ENCODE data around the gene SPOPL.
A peak's percentile ranks its signal among the peaks of the same experiment; 100 is the strongest.

SPOPL gene

GRCh38 chr2:138607746-138608145 lies 106.2 kb downstream of the SPOPL start:
- TF ChIP-seq CTCF (IDR thresholded peaks at IDR 0.05; ENCODE audit: low read depth, low read length) = no peak
- H3K4me3 ChIP-seq (ENCODE audit: low read depth, low read length) = no peak overlapping the region
- no peak for DNase-seq (ENCODE audit: low read depth, low spot score)
- in situ Hi-C loops (cut with HindIII; ENCODE audit: low sequenced_read_pairs) = no loop called here

- H3K4me3 ChIP-seq (ENCODE audit: low read depth, low read length) = no peak overlapping the region
- no peak for TF ChIP-seq CTCF (IDR thresholded peaks at IDR 0.05; ENCODE audit: low read depth, low read length)
- no peak for DNase-seq (ENCODE audit: low read depth, low spot score)
- in situ Hi-C loops (cut with HindIII; ENCODE audit: low sequenced_read_pairs) = no loop called here
Observed at GRCh38 chr2:138609446-138609845, 107.9 kb downstream of the SPOPL start.

GRCh38 chr2:138610201-138610953 lies 108.8 kb downstream of the SPOPL start:
- no peak for DNase-seq (ENCODE audit: low read depth, low spot score)
- in situ Hi-C loops (cut with HindIII; ENCODE audit: low sequenced_read_pairs) = no loop called here
- TF ChIP-seq CTCF (IDR thresholded peaks at IDR 0.05; ENCODE audit: low read depth, low read length) = no peak
- no peak overlapping the region for H3K4me3 ChIP-seq (ENCODE audit: low read depth, low read length)

- no peak for TF ChIP-seq CTCF (IDR thresholded peaks at IDR 0.05; ENCODE audit: low read depth, low read length)
- peak; percentile 46 for DNase-seq (ENCODE audit: low read depth, low spot score)
- H3K4me3 ChIP-seq (ENCODE audit: low read depth, low read length) = no peak overlapping the region
- in situ Hi-C loops (cut with HindIII; ENCODE audit: low sequenced_read_pairs) = no loop called here
Observed at GRCh38 chr2:138615257-138615656, 113.7 kb downstream of the SPOPL start.

- no peak overlapping the region for H3K4me3 ChIP-seq (ENCODE audit: low read depth, low read length)
- in situ Hi-C loops (cut with HindIII; ENCODE audit: low sequenced_read_pairs) = no loop called here
- no peak for DNase-seq (ENCODE audit: low read depth, low spot score)
- no peak for TF ChIP-seq CTCF (IDR thresholded peaks at IDR 0.05; ENCODE audit: low read depth, low read length)
Observed at GRCh38 chr2:138617026-138617425, 115.5 kb downstream of the SPOPL start.

- no peak for TF ChIP-seq CTCF (IDR thresholded peaks at IDR 0.05; ENCODE audit: low read depth, low read length)
- in situ Hi-C loops (cut with HindIII; ENCODE audit: low sequenced_read_pairs) = no loop called here
- no peak overlapping the region for H3K4me3 ChIP-seq (ENCODE audit: low read depth, low read length)
- no peak for DNase-seq (ENCODE audit: low read depth, low spot score)
Observed at GRCh38 chr2:138618971-138619370, 117.4 kb downstream of the SPOPL start.

Data from astrocyte of the spinal cord (primary cell).